HG03135 (cell line): ENCODE results near the gene ADPRHL1.

ENCODE experiments used
- ATAC-seq: cut with Tn5 transposase; IDR thresholded peaks from one replicate; pipeline ENCODE4 v1.9.1; 2021; ENCODE audit warnings: mild to moderate bottlenecking, moderate library complexity; ENCODE audit not compliant: unreplicated experiment

The ADPRHL1 gene

GRCh38 chr13:113351514-113352026 lies 101.7 kb downstream of the ADPRHL1 start:
- no peak for ATAC-seq

- no peak for ATAC-seq
Measured at GRCh38 chr13:113350938-113351335, 102.4 kb downstream of the ADPRHL1 start.

GRCh38 chr13:113350065-113350937 lies 103.0 kb downstream of the ADPRHL1 start:
- no peak for ATAC-seq
